Ureter (tissue), 1 donor: Measurements from ENCODE around the gene FOXN4. TPM values are rescaled to one million over a fixed set of nuclear protein-coding genes. Genes with fewer than 3 reads are reported as not detected.

Experiments used
- DNase-seq: peaks from one replicate; pipeline ENCODE4 v3.0.0-alpha.2; 2020; ENCODE audit warnings: low spot score
- total RNA-seq: library from RNA; stranded (reverse); gene quantifications from one replicate; pipeline ENCODE4 v1.2.4, GENCODE V29; 2023
- donor health status: DM: yes; HTN: yes; CAD: no.

FOXN4 gene
- total RNA-seq, 1 donor from 2014 or later: not detected

DNA sequence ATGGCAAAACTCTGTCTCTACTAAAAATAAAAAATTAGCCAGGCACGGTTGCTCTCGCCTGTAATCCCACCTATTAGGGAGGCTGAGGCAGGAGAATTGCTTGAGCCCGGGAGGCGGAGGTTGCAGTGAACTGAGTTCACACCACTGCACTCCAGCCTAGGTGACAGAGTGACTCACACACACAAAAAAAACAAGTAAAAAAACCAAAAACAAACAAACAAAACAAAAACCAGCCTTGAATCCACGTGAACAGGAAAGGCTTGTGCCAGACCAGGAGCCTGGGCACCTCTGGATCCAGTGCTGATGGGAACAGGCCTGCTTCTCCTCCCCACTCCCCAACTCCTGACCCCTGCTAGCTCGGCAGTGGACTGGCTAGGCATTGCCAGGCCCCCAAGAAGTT, 3.5 kb downstream of the FOXN4 start:
- DNase-seq: no peak

DNA sequence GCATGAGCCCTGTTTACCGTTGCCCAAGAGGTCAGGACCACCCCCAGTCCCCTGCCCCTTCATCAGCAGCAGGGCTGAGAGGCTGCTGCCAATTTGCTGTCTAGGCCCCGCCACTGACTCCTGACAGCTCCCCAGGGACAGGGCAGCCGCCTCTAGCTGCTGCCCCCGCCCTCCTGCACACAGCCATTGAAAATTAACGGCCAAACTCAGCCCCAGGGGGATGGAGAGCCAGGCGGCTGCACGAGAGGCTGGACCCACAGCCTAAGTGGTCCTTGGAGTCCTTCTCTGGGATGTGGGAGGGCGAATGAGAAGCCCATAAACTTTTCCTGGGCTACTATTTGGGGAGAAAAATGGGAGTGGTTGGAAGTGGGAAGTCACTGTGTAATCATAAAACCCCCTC, 4.6 kb downstream of the FOXN4 start:
- no peak for DNase-seq

DNA sequence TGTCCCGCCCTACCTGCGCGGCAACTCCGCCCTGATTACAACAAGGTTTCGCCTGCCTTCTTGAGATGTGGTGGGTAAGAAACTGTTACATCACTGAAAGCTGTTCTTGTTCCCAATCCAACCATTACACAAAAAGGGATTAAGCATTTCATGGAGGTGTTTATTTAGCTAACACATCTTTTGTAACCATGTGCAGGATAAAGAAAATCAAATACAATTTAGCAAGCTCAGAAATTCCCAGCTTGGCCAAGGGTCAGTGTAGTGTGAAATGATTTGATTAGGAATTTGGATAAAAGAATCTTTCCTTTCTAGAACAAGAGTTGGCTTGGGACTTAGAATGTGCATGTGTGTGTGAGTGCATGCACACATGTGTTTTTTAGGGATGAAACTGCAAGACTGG, 6.3 kb downstream of the FOXN4 start:
- DNase-seq: no peak

DNA sequence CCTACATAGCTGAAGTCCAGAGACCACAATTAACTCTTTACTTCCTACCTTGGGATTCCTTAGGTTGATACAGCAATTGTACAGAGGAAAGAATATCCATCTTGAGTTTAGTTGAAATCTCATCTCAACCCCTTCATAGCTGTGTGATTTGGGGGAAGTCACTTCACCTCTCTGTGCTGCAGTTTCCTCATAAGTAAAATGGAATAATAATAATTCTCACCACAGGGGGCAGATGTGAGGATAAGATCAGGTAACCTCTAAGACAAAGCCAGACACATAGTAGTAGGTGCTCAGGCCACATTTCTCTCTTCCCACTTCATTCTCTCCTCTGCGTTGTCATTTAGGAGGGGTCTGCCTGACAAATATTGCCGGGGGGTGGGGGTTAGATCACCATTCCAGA, 6.7 kb downstream of the FOXN4 start:
- DNase-seq: no peak

DNA sequence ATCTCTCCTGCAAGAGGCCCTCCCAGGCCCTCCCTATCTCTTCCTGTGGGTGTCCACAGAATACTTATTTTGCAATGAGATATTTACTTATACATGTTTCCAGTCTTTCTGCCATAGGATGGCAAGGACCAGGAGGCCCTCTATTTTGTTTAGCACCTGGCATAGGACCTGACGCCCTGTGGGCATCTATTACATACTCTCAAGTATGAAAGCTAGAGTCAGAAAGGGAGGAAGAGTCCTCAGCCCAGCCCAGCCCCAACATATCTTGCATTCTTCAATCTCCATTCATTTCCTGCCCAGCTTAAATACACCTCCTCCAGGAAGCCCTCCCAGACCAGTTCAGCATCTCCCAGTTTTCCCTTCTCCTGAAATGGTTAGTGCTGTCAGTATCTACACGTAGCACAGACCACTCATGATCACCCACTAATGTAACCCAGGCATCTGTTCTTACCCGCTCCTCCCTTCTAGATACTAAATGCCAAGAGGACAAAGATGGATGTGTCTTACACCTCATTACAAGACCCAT, 7.4 kb downstream of the FOXN4 start:
- no peak for DNase-seq

DNA sequence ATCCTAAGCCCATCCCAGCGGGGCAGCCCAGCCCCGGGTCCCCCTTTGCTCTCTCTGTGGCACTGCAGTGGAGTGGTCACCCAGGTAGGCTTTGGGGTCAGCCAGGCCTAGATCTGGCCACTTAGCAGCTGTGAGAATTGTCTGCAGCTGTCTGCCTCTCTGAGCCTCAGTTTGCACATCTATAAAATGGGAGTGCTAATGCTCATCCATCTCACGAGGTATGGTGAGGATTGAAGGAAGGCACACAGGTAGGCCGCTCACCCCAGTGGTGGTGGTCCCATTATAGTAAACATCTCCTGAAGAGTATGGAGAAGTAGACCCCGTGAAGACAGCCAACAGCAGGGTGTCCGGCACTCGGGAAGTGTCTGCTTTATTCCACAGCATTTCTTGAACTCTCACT, 9.2 kb downstream of the FOXN4 start:
- no peak for DNase-seq

DNA sequence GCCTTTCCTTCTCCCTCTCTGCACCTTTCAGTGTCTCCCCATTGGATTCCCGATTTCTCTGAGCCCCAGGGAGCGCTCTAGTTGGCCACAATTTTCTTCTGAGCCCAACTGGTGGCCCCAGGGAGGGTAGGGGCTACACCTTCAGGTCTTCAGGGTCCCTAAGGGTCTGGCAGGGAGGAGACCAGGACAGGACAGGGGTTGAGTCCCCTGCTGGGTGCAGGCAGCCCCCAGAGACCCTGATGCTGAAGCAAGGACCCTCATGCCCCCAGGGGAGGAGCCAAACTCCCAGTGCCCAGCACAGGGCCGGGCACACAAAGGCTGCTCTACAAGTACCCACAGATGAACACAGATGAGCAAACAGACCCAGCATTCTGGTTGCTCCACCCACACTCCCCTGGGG, 12.7 kb downstream of the FOXN4 start:
- no peak for DNase-seq

DNA sequence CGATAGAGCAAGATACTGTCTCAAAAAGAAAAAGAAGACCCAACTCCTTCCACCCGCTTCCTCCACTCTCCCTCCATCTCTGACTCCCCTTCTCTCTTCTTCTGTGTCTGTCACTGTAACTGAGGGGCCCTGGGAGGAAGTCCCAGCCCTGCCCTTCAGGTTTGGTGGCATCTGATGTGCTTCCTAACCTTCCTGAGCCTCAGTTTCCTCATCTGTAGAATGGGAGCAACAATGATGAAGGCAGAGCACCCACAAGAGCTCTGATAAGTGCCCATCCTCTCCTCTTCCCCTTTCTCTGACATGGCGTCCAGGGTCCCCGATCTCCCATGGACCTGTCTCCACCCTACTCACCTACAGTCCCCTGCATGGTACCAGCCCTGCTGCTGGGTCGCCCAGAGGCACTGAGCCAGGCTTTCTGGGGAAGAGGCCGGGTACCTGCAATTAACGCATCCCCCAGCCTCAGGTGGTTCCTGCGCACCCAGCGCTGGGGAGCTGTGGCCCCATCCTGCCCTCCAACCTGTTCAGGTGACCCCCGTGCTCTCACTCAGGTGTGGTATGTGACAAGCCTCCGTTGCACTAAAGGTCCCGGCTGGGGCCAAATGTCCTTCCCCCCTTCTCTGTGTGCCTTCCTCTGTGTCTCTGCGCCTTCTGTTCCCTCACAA, 13.2 kb downstream of the FOXN4 start:
- no peak for DNase-seq

DNA sequence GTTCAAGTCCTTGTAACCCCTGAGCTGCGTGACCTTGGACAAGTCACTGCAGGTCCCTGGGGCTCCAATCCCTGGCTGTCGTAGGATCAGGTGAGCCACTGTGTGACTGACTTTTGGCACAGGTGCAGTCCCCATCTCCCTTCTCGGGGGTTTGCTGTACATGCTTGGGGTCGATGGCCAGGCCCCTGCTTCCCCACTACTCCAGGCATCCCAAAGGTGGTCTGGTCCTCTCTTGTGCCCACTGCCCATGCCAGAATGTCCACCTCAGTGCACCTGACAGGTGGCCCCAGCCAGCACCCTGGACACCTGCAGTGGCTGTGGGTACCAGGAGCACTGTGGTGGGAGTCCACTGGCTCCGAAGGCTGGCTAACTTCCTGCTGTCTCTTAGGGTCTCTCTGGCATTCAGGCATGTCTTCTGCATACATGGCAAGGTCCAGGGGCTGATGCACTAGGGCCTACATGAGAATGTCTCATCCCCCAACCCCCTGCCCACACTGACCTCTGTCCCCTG, 14.7 kb downstream of the FOXN4 start:
- DNase-seq: no peak

DNA sequence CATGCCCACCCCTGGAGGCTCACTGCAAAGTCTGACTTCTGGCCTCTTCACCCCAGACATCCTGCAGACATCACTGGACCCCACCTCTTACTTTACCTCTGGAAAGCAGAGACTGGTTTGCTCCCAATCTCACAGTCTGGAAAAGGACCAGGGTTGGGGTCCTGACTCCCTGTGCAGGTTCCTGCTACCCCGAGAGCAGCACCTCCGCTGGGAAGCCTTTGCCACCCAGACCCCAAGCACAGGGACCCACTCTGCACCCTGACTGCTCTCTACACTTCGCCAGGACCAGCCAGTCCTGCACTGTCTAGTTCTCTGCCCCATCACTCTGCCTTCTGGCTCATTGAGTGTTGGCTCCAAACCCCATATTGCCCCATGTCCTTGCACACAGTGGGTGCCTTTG, 16.0 kb downstream of the FOXN4 start:
- DNase-seq: no peak

DNA sequence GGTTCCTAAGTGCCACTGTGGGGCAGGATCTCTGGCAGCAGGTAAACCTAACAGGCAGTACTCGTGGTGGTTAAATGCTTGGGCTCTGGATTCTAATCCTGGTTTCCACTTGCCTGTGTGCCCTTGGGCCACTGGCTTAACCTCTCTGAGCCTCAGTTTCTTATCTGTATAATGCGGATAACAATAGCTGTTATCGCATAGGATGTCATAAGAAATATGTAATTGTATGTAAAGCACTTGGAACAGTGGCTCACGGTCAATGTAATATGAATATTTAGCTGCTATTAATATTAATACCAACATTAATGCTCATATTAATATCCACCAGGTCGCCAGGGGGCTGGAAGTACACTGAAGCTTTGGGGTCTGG, 16.8 kb downstream of the FOXN4 start:
- DNase-seq: no peak

DNA sequence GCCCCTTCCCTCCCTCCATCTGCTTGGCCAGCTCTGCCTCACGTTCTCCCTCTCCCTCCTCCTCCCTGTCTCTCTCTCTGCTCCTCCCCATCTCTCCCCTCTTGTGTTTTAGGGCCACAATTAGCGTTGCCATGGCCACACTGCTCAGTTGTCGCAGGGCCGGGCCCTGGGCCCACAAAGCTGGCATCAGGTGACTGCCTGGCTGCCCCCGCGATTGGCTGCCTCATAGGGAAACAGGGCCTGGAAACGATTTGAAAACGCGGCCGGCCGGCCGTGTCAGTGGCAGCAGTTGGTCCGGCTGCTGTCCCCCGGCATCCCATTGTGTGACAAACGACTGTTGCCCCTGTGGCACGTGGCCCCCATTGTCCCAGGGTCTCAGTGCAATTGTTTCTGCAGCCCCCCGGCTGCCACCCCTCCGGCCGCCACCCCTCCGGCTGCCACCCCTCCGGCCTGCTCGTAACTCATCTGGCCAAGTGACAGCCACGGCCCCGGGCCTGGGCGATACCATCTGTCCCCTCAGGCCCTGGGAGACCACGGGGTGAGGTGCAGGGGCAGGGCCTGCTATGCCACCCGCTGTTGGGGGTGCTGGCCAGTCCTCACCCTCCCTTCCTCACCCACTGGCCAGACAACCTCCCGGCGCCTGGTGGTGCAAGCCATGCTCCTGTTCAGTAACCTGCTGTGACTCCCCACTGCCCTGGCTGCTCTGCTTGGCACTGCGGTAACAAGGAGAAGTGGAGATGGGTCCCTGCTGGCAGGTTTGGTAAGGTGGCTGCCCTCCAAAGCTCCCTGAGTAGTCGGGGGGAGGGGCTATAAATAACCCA, 17.4 kb downstream of the FOXN4 start:
- peak; percentile 65 for DNase-seq

DNA sequence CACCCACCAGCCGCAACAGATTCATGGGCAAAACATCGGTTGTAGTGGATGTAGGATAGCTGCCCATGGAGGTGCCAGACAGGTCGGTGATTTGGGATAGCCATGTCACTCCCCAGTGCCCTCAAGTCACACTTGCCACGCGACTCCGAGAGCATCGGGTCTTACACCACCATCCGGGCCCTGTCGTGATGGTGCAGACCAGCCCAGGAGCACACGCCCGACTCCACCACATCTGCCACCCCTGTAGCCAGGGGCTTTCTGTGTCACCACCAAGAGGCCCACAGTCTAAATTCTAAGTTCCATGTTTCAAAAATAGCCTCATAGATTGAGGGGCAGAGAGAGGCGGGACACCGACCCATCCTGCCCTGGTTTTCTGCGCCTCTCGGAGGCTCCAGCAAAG, 18.0 kb downstream of the FOXN4 start:
- no peak for DNase-seq

DNA sequence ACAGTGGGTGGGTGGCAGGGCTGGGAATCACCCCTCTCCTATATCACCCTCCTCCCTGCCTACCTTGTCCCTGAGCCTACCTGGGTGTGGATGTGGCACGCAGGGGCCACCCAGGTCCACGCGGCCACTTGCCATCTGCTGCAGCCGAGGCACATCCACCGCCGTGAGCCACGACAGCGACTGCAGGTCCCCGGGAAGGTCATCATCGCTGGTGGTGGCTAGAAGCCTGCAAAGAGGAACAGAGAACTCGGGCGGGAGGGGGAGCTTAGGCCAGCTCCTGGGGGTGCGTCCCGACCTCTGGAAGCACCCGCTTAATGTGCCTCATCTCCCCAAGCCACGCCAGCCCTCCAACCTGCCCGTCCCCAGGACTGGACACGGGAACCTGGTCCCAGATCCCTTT, 19.0 kb downstream of the FOXN4 start:
- DNase-seq: no peak

DNA sequence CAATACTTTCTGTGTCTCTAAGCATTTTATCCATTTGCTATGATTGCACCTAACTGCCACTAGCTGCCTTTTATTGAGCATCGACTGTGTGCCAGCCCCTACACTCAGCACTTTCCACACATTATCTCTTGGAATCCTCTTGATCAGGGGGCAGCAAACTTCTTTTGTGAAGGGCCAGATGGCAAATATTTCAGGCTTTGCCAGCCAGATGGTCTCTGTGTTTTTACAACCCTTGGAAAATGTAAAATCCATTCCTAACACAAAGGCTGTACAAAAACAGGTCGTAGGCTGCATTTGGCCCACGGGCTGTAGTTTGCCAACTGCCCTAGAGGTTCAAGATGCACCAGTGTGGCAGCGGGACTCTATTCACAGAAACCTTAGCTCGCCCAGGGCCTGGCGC, 19.5 kb downstream of the FOXN4 start:
- DNase-seq: no peak

DNA sequence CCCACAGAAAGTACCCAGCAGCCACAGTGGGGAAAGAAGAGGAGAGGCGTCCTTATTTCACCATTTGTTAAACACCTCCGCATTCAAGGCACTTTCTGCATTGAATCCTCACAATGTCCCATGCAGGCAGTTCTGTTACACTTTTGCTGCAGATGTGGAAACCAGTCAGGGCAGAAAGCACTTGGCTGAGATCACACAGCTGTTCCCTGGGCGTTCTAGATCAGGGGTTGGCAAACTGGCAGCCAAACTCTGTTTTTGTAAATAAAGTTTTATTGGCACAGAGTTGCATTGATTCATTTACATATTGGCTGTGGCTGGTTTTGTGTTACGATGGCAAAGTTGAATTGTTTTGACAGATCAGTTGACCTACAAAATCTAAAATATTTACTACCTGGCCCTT, 20.1 kb downstream of the FOXN4 start:
- DNase-seq: no peak

DNA sequence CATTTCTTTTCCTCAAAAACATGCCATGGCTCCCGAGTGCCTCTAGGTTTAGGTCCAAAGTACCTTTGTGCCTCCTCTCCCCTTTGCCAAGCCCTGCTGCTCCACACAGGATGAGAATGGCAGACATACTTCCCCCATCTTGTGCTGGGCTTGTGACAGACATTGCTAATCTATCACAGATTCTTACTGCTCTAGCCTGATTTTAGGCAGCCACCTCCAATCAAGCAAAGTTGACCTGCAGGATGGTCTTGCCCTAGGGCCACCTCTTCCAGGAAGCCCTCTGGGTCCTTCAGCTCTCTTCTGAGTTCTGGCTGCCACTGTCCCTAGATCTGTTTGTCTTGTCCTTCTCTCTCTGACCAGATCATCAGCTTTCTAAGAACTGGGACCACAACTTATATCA, 20.5 kb downstream of the FOXN4 start:
- DNase-seq: no peak

DNA sequence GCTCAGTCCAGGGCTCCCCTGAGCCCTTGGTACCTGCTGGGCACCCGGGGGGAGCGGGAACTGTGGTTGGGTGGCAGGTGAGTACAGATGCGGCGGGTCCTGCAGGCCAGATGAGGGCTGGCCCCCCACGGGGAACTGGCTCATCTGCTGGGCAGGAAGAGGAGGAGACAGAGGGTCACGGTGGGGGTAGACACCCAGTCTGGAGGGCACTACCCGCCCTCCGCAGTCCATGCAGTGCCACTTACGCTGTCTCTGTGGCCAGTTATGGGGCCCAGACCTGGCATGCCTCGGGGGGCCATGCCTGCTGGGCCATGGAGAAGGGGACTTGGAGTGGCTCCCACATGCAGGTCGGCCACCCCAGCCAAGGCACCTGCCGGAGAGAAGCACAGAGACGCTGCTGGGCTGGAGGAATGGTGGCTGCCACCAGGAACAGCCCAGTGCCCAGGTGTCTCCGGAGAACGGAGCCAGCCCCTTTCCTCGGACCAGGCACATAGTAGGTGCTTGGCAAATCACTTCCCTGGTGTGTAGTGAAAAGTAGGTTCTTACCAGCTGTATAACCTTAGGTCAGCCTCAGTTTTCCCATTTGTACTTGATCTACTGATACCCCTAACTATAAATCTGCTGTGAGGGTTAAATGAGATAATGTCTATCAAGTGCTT, 21.1 kb downstream of the FOXN4 start:
- DNase-seq: no peak

DNA sequence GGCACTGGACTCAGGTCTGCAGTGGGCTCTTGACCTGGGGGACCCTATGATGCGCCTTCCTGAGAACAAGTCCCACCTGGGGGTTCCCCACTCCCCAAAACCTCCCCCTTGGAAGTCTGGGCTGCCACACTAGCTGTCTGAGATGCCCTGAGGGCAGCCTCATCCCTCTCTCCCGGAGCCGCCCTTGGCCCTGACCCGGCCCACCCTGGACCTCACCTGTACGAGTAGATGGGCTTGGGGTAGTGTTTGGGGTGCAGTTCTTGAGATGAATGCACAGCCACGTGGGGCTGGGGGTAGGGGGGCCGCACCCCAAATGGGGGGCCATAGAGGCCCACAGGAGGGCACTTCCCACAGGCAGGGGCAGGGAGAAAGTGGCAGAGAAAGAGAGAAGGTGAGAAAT, 21.9 kb downstream of the FOXN4 start:
- no peak for DNase-seq

DNA sequence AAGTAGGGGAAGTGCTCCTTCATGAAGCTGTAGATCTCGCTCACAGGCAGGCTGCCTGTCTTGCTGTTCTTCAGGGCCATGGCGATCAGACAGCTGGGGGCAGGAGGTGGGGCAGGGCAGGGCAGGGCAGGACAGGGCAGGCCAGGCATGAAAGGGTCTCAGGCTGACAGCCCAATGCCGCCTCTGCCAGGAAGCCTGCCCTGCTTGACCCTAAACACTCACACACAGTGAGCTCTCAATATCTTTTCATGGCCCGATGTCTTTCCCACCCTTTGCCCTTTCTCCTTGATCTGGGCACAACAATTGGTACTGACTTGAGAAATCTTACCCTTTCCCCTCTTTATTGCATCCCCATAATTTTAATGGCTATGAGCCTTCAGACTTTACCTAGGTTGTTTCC, 22.4 kb downstream of the FOXN4 start:
- no peak for DNase-seq

DNA sequence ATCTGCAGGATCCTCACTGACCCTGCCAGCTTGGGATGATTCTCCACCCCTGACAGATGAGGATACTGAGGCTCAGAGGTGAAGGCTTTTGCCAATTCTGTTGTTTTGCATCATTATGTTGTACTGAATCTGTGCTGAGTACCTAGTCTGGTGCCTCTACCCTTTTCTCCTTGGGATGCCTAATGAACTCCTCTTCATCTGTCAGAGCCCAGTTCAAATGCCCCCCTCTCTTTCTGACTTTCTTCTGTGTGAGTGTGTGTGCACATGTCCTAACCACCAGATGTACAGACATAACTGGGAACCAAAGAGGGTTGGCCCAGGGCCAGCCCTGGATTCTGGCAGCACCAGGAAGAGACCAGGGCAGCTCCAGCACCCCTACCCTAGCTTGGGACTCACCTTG, 22.8 kb downstream of the FOXN4 start:
- no peak for DNase-seq

DNA sequence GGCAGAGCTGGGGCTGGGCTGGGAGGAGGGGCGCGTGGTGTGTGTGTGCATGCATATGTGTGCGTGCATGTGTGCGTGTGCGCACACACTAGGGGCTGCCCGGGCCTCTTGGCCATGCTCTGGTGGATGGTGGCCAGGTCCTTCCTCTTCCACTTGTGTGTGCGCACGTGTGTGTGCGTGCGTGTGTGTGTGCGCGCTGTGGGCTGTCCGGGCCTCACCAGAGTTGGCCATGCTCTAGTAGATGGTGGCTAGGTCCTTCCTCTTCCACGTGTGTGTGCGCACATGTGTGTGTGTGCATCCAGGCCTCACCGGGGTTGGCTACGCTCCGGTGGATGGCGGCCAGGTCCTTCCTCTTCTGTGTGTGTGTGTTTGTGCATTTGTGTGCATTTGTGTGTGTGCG, 24.7 kb downstream of the FOXN4 start:
- DNase-seq: no peak

DNA sequence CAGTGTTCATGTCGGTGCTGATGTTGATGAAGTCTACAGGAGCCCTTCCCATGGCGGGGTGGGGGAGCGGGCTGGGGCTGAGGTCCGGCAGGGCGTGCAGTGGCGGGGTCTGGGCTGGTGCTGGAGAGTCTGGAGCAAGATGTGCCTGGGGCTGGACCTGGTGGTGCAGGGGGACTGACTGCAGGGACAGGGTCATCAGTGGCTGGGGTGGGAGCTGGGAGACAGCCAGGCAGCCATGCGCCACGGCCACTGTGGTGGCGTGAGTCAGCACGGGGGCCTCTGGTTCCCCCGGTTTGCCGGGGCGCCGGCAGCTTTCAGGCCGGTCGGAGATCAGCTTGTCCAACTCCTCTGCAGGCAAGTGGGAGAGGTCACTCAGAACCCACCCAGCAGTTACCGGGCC, 27.6 kb downstream of the FOXN4 start:
- no peak for DNase-seq
